GM12878 (cell line): Measurements from ENCODE around the gene CKS2.
"Not testable (repeated sequence)": the region's sequence is repeated elsewhere in the genome, so short reads cannot be mapped to it uniquely, and the experiment has no call there.

Experiments
- SIN3A ChIP-seq: IDR thresholded peaks from 2 replicates; pipeline ENCODE4 v1.6.1; 2012; ENCODE audit warnings: low read depth, low read length, improper control_type of control experiment
- STAT3 ChIP-seq: IDR thresholded peaks from 2 replicates; pipeline ENCODE4 v1.6.1; 2011; ENCODE audit warnings: low read depth, low read length, improper control_type of control experiment
- TF ChIP-seq, protein P1 (sequence below): fragments of 450-650 bp; formaldehyde crosslinking; IDR thresholded peaks from 2 replicates; pipeline ENCODE4 v1.5.0; 2022; ENCODE audit warnings: mild to moderate bottlenecking, missing genetic modification characterization

DNA sequence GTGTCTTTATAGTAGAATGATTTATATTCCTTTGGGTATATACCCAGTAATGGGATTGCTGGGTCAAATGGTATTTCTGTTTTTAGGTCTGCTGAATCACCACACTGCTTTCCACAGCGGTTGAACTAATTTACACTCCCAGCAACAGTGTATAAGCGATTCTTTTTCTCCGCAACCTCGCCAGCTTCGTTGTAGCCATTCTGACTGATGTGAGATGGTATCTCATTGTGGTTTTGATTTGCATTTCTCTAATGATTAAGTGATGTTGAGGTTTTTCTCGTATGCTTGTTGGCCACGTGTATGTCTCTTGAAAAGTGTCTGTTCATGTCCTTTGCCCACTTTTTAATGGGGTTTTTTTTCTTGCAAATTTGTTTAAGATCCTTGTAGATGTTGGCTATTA, 32.8 kb downstream of the CKS2 start:
- not testable (repeated sequence) for TF ChIP-seq STAT3, SIN3A
- TF ChIP-seq, protein P1, sequence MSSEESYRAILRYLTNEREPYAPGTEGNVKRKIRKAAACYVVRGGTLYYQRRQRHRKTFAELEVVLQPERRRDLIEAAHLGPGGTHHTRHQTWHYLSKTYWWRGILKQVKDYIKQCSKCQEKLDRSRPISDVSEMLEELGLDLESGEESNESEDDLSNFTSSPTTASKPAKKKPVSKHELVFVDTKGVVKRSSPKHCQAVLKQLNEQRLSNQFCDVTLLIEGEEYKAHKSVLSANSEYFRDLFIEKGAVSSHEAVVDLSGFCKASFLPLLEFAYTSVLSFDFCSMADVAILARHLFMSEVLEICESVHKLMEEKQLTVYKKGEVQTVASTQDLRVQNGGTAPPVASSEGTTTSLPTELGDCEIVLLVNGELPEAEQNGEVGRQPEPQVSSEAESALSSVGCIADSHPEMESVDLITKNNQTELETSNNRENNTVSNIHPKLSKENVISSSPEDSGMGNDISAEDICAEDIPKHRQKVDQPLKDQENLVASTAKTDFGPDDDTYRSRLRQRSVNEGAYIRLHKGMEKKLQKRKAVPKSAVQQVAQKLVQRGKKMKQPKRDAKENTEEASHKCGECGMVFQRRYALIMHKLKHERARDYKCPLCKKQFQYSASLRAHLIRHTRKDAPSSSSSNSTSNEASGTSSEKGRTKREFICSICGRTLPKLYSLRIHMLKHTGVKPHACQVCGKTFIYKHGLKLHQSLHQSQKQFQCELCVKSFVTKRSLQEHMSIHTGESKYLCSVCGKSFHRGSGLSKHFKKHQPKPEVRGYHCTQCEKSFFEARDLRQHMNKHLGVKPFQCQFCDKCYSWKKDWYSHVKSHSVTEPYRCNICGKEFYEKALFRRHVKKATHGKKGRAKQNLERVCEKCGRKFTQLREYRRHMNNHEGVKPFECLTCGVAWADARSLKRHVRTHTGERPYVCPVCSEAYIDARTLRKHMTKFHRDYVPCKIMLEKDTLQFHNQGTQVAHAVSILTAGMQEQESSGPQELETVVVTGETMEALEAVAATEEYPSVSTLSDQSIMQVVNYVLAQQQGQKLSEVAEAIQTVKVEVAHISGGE = not testable (repeated sequence)
